ENCODE data around the gene TAF15. TPM values are rescaled to one million over a fixed set of nuclear protein-coding genes. Genes with fewer than 3 reads are reported as not detected.

TAF15 gene
- polyA plus RNA-seq, 1 donor (not counting 4 experiments of a cell fraction or from before 2014, with no cell fraction given): 101 TPM

- no peaks in the 10 kb centered on the region for H3K9me3 ChIP-seq (ENCODE audit: control insufficient read depth, low read depth, low read length)
- no peak overlapping the region for H3K4me2 ChIP-seq (ENCODE audit: control insufficient read depth, extremely low read depth, insufficient read depth, low read depth, low read length)
- no peaks in the 10 kb centered on the region for H3K9me1 ChIP-seq (ENCODE audit: control insufficient read depth, extremely low read depth, insufficient read depth, low read length)
- dilution Hi-C loops (cut with MboI; ENCODE audit: extremely low pct_ligation_motif_present, low sequenced_read_pairs): no loop called here
- H3K9ac ChIP-seq (ENCODE audit: control insufficient read depth, extremely low read depth, insufficient read depth, low read length): no peak overlapping the region
- H3K27me3 ChIP-seq (ENCODE audit: control insufficient read depth, extremely low read depth, insufficient read depth, low read length): no peaks in the 10 kb centered on the region
- no peak overlapping the region for H2AFZ ChIP-seq (ENCODE audit: control insufficient read depth, low read length)
- TF ChIP-seq EZH2 (IDR thresholded peaks at IDR 0.05; ENCODE audit: low read length) (no peak), CTCF (optimal IDR thresholded peaks at IDR 0.05 in 1 of 3, IDR thresholded peaks at IDR 0.05 in 1 of 3, conservative IDR thresholded peaks at IDR 0.05 in 1 of 3; ENCODE audit: extremely low read depth in 1 of 3, insufficient read depth in 2 of 3, low read length in 3 of 3) (no peak)
- no peak overlapping the region for H3K27ac ChIP-seq (ENCODE audit: control insufficient read depth, insufficient read depth, low read length)
- H3K4me3 ChIP-seq (ENCODE audit: control insufficient read depth in 2 of 3, extremely low read depth in 1 of 3, insufficient read depth in 2 of 3, low read depth in 1 of 3, low read length in 3 of 3): no peak overlapping the region
- no peaks in the 10 kb centered on the region for H3K79me2 ChIP-seq (ENCODE audit: control insufficient read depth, insufficient read depth, low read length)
- no peaks in the 10 kb centered on the region for H4K20me1 ChIP-seq (ENCODE audit: control insufficient read depth, extremely low read depth, insufficient read depth, low read length)
- FAIRE-seq (no peak), DNase-seq (ENCODE audit: low read depth, low spot score) (no peak)
- H3K4me1 ChIP-seq (ENCODE audit: control insufficient read depth, extremely low read depth, insufficient read depth, low read length): peaks cover 4% of the 10 kb centered on the region
- H3K36me3 ChIP-seq (ENCODE audit: control insufficient read depth in 2 of 2, extremely low read depth in 1 of 2, insufficient read depth in 2 of 2, low read length in 2 of 2): no peaks in the 10 kb centered on the region
Observed at GRCh38 chr17:35867574-35867973, 58.3 kb downstream of the TAF15 start.

- Histone ChIP-seq H3K4me2 (ENCODE audit: control insufficient read depth, extremely low read depth, insufficient read depth, low read depth, low read length) (no peak within 1 kb of the TSS), H3K36me3 (ENCODE audit: control insufficient read depth in 2 of 2, extremely low read depth in 1 of 2, insufficient read depth in 2 of 2, low read length in 2 of 2) (no peaks in the 10 kb centered on the region), H3K27ac (ENCODE audit: control insufficient read depth, insufficient read depth, low read length) (no peak within 1 kb of the TSS), H3K79me2 (ENCODE audit: control insufficient read depth, insufficient read depth, low read length) (no peaks in the 10 kb centered on the region), H3K27me3 (ENCODE audit: control insufficient read depth, extremely low read depth, insufficient read depth, low read length) (no peaks in the 10 kb centered on the region), H3K9ac (ENCODE audit: control insufficient read depth, extremely low read depth, insufficient read depth, low read length) (no peak within 1 kb of the TSS), H4K20me1 (ENCODE audit: control insufficient read depth, extremely low read depth, insufficient read depth, low read length) (no peaks in the 10 kb centered on the region), H2AFZ (ENCODE audit: control insufficient read depth, low read length) (no peak within 1 kb of the TSS), H3K9me1 (ENCODE audit: control insufficient read depth, extremely low read depth, insufficient read depth, low read length) (no peaks in the 10 kb centered on the region), H3K4me3 (ENCODE audit: control insufficient read depth in 2 of 3, extremely low read depth in 1 of 3, insufficient read depth in 2 of 3, low read depth in 1 of 3, low read length in 3 of 3) (no peak within 1 kb of the TSS), H3K4me1 (ENCODE audit: control insufficient read depth, extremely low read depth, insufficient read depth, low read length) (peaks cover 4% of the 10 kb centered on the region), H3K9me3 (ENCODE audit: control insufficient read depth, low read depth, low read length) (no peaks in the 10 kb centered on the region)
- TF ChIP-seq EZH2 (IDR thresholded peaks at IDR 0.05; ENCODE audit: low read length) (no peak), CTCF (optimal IDR thresholded peaks at IDR 0.05 in 1 of 3, IDR thresholded peaks at IDR 0.05 in 1 of 3, conservative IDR thresholded peaks at IDR 0.05 in 1 of 3; ENCODE audit: extremely low read depth in 1 of 3, insufficient read depth in 2 of 3, low read length in 3 of 3) (no peak)
- DNase-seq (ENCODE audit: low read depth, low spot score) (no peak), FAIRE-seq (no peak)
- dilution Hi-C loops (cut with MboI; ENCODE audit: extremely low pct_ligation_motif_present, low sequenced_read_pairs): no loop called here
Observed at GRCh38 chr17:35868737-35869136, 59.5 kb downstream of the TAF15 start, which contains the start of gene HEATR9. HEATR9 (minus strand) TSS chr17:35868891; CDS start chr17:35868742, 149 bp downstream.

Measured in keratinocyte (primary cell).